CD4-positive, alpha-beta T cell treated with Interleukin-4 for 4 hours (primary cell): ENCODE data around the gene PSKH1.

Source experiments
- DNase-seq: peaks from one replicate; pipeline ENCODE4 v3.0.0-alpha.2; 2020

Gene PSKH1

GRCh38 chr16:67942510-67943255 is 49.6 kb downstream of the PSKH1 start:
- no peak for DNase-seq

- no peak for DNase-seq
Measured at GRCh38 chr16:67943256-67943618, 50.2 kb downstream of the PSKH1 start.

DNA sequence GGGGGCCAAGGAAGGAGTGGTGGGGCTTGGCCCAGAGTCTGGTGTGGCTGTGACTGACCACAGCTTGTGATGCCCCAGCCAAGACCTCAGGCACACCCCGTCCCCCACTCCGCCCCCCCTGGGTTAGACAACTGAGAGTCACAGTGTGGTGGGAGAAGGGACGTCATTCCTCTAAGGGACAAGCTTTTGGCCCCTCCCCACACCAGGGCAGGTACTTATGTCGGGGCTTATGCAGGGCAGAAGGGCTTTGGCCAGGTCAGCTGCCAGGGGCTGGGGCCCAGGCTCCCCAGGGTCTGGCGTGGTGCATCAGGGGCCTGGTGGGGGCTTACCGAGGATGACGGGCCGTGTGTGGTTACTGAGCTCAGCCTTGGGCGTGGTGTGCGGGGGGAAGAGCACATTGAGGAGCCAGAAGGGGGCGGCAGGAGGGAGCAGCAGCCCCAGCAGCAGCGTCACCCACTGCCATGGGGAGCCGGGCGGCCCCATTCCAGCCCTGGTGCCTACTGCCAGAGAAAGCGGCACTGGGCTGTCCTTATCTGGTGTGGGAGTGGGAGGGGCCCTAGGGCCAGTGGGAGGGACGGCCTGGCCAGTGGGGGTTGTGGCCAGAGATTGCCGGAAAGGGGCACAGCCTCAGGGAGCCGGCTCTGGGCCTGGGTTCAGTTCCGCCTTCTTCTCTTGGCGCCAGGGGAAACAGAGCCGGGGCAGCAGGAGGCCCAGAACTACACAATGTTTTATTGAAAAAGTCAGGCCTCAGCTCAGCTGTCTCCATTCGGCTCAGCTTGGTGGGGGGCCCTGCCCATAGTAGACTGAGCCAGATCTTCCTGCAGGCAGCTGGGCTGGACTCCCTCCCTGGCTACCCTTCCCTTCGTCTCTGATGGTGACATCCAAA is 50.8 kb downstream of the PSKH1 start, which contains the start of gene LCAT:
TSS of gene LCAT (minus strand) at position 502 of the 886 bp plus-strand sequence. CDS start at position 483, 19 bp downstream.
- DNase-seq, result no peak

DNA sequence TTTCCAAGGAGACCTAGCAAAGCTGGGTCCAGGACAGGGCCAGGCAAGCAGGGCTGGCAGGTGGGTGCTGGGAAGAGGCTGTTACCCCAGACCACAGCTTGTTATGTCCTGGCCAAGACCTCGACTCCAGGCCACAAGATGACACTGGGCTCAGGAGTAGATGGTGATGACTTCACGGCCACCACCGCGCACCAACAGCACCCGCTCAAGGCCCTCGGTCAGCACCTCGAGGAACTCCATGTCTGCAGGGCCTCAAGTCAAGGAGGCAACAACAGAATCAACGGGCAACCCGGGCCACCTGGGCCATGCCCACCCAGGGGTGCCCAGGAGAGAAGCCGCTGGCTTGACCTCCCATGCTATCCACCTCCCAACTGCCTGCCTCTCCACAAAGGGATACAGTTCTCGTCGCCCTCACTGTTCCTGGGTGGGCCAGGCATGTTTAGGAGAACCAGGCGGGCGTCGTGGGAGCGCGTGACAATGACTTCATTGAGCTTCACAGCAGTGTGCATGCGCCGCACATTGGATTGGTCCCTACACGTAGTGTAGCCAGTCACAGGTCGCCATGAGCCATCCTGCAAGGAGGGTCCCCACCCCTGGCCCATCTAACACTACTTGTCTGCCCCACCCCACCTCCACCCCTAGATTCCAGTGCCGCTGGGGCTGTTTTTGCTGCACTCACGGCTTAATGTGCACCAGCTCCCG is 51.8 kb downstream of the PSKH1 start:
- DNase-seq, result no peak

DNA sequence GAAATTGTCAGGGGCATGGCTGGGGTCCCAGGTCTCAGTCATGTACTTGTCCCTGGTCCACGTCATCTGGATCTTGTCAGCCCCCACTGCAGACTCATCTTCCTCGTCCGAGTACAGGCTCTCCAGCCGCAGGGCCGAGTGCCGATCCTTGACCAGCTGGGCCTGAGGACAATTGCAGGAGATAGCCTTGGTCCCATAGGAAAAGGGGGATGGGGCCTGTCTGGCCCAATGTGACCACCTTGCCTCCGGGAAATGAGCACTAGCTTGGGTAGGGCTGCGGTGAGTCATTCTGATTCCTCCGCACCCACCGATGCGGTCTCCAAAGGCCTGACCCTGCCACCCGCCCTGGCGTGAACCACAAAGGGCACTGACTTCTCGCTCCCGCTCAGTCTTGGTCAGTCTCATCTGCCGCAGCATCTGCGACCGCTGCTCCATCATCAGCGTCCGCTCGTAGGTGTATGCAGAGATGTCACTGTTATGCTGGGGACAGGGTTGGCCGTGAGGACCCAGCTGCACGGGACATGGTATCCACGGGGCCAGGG is 52.4 kb downstream of the PSKH1 start:
- DNase-seq, result no peak

DNA sequence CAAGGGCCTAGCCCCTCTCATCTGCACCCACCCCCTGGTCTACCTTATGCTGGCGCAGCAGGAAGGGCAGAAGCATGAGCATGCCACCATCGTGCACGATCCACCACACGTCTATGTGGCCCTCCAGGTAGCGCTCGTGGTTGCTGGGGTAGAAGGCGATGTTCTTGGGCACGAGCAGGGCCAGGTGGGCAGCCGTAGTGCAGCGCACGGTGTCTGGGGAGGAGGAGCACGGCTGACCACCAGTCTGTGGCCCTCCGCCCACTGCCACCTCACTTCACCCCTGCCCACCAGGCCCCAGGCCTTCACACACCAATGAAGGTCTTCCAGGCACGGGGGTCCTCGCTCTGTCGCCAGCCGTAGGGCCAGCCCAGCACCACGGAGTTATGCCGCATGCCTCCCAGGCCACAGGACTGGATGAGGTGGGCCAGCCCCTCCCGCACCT is 53.1 kb downstream of the PSKH1 start:
- DNase-seq, result no peak

- no peak for DNase-seq
Measured at GRCh38 chr16:67946966-67947558, 54.0 kb downstream of the PSKH1 start.

- no peak for DNase-seq
Measured at GRCh38 chr16:67948015-67948414, 55.0 kb downstream of the PSKH1 start.

DNA sequence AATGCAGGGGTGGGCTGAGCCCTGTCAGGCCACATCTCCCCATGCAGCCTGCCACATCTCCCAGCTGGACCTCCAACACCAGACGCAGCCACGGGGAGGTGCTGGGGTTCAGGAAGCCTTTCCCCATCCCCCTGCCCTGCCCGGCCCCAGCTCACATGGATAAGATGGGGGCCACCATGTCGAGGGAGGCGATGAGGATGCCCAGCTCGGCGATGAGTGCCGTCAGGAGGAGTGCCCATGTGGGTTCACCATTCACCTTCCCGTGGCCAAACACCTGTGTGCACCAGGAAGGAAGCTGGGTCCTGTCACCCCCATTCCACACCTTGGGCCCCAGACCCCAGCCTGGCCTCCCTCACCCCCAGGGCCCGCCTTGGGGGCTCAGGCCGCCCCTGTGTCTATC is 56.6 kb downstream of the PSKH1 start:
- no peak for DNase-seq

DNA sequence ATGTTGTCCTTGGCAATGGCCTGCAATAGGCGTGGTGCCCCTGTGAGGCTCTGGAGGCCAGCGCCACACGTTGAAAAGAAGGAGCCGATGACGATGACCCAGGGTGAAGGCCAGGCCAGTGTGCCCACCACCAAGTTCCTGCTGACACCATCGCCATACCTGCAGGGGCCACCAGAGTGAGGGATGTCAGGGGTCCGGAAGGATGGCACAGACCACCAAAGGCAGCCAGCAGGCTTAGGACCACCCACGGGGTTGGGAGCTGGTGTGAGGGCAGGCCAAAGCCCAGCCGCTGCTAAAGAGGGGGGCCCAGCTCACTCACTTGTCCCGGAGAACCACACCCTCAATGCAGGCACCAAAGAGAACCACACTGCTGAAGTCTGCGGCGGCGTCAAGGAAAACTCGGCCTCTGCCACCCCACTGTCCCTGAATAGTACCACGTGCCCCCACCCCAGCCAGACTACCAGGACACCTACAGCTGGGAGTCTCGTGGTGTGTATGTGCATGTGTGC is 57.3 kb downstream of the PSKH1 start:
- no peak for DNase-seq

GRCh38 chr16:67951485-67951884 is 58.4 kb downstream of the PSKH1 start:
- no peak for DNase-seq

DNA sequence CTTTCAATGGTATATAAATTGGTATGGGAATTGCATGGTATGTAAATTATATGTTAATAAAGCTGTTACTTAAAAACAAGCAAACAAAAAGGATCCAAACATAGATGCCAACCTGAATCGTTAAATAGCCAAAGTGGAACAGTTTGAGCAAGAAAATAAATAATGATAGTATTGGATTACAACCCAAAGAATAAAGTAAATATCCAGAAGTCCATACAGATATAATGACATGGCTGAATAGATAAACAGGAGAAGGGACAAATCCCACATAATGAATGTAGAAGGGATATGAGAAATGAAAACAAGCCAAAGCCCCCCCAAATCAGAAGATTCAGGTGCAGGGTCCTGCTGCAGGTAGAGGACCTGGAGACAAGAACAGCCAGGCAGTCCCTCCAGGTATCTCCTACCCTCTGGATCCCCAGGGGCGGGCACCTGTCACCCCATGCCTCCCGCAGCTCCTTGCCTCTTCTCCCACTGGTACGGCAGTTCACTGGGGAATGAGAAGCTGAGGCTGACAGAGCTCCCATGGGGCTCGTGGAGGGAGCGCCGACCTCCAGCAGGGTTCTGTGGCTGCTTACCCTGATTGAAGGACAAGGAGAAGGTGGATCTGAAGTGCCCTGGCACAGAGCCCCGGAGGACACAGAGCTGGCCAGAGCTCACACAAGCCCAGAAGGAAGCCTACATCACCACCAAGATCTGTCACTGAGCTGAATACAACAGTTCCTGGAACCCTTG is 60.8 kb downstream of the PSKH1 start:
- DNase-seq, result no peak

DNA sequence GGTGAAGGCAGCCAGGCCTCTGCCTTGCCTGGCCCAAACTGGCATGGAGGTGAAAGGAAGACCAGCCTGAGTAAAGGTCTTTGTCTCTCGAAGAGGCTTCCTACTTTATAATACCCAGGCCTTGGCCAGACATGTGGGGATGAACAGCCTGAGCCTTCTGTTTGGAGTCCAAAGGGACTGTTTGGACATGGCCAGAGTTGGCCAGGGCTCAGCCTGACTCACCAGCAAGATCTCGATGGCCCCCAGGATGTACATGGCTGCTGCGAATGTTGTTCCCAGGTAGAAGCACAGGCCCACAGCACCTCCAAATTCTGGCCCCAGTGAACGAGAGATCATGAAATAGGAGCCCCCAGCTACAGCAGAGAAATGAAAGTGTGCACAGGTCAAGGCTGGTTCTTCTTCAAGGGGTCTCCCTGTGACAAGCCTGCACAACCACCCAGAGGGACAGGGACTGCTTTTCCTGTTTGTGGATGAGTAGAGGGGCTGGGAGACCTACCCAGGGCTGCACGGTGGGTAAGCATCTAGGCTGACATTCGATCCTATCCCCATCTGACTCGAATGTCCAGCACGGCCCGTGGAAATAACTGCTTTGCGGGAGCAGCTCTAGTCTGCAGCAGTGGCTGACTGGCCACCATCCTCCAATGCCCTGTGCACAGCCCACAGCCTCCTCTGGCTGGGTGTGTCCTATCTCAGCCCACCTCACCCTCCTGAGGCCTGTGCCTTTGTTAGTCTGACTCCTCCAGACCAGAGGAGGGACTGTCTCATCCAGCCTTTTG is 61.6 kb downstream of the PSKH1 start:
- DNase-seq, result no peak

GRCh38 chr16:67957622-67958021 is 64.6 kb downstream of the PSKH1 start:
- DNase-seq, result no peak

DNA sequence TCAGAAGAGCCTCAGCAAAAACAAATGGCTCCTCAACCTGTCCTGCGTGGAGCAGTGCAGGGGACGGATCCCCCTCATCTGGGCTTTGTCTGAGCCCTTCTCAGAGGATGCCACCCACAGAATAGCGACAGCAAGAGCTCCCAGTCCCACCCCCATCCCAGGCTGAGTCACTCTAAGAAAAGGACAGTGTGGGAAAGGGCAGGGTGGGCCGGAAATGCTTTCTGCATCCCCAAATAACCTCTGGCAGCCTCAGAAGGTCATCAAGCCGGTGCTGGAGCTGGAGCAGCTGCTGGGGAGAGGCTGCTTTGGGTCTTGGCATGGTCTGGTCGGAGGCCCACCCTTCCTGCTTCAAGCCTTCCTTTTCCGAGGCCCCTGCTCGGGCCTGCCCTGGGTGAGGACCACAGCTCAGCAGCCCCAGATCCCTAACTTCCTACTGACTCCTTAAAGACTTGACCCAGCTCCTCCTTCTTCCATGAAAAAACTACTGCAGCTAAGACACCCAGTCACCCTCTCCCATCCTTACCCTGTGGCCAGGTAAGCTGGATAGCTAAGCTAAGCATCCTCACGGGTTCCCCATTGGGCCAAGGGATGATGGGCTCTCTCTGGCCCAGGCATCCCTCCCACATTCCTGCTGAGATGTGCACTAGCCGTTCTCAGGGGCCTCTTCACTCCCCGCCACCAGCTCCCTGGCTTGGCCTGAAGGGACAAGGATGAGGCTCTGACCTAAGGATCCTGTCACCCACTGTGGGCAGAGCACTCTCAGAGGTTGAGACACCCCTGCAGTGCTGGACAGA is 66.7 kb downstream of the PSKH1 start:
- no peak for DNase-seq

- DNase-seq, result no peak
Measured at GRCh38 chr16:67961551-67961957, 68.5 kb downstream of the PSKH1 start.

GRCh38 chr16:67962135-67962534 is 69.1 kb downstream of the PSKH1 start:
- no peak for DNase-seq

DNA sequence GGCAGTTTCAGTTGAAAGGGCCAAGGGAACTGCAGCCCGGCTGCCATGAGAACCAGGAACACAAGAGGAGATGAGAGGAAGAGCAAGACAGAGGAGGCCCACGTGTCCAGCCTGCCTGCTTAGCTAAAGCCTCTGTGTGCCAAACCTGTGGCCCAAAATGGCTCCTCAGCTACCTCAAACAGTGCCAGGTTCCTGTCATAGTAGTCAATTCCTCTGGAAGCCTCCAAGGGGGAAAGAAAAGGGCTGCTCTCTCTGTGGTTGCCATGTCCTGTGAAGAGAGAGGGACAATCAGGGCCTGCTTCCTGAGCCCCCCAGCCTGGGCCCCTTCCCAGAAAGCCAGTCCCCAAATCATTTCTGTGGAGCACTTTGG is 70.2 kb downstream of the PSKH1 start:
- DNase-seq, result no peak

DNA sequence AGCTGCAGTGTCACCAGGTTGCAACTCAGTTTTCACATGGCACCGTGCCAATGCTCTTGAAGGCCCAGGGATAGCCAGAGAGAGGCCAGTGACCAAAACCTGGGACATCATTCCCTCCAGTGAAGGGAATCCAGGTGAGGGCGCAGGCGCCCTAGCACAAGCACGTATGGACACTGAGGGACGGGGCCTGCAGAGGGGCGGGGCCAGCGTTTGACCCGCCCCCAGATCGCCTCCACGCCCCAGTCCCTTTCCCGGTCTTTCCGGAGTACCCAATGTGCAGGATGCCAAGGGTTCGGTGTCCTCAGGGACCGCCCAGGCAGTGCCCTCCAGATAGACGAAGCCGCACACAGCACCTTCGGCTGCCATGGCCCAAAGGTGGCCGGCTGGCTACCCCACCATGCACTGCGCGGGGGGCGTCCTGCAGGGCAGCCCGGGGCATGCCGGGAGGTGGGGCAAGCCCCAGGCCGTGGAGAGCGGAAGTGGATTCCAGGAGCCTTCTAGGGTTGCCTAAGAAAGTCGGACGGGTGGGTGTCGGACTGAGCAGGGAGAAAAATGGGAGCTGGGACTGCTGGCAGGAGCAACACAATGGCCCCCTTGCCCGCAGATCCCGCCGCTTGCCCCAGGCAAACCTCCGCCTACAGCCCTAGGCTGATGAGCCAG is 70.7 kb downstream of the PSKH1 start:
- DNase-seq, result no peak
